HL-60 (cell line): Measurements from ENCODE around the gene SOCS7.
"Not testable (repeated sequence)": the region's sequence is repeated elsewhere in the genome, so short reads cannot be mapped to it uniquely, and the experiment has no call there.

ENCODE experiments used
- CTCF ChIP-seq: IDR thresholded peaks from one replicate; pipeline ENCODE4 v1.5.1; 2011; ENCODE audit warnings: low read length, control low read depth, inconsistent platforms; ENCODE audit not compliant: insufficient read depth
- GABPA ChIP-seq: IDR thresholded peaks from 2 replicates; pipeline ENCODE4 v1.6.1; 2012; ENCODE audit warnings: low read depth
- POLR2AphosphoS5 ChIP-seq: IDR thresholded peaks from 2 replicates; pipeline ENCODE4 v1.6.1; 2012; ENCODE audit warnings: low read depth
- REST ChIP-seq: IDR thresholded peaks from 2 replicates; pipeline ENCODE4 v1.6.1; 2012; ENCODE audit warnings: low read depth; ENCODE audit not compliant: insufficient replicate concordance

GRCh38 chr17:38437313-38437712 is 85.7 kb downstream of the SOCS7 start:
- not testable (repeated sequence) for TF ChIP-seq CTCF, POLR2AphosphoS5, GABPA, REST
